Caco-2 (cell line): ENCODE results near the gene GPR142. TPM values are rescaled to one million over a fixed set of nuclear protein-coding genes. Genes with fewer than 3 reads are reported as not detected.

Experiments
- BruUV-seq: library from RNA; stranded (reverse); fragments of 400-500 nt; replicated peaks from 2 replicates; lab custom pipeline; 2021; lab: Mats Ljungman, UMichigan
- CTCF ChIA-PET: fragments of 300-600 bp; sonication (Branson Sonifier 250); formaldehyde crosslinking; loops from one replicate; lab custom pipeline; 2022; ENCODE audit warnings: antibody characterized with exemption; lab: Charles Lee
- POLR2A ChIA-PET: fragments of 300-600 bp; sonication (Branson Sonifier 250); formaldehyde crosslinking; loops from one replicate; lab custom pipeline; 2022; ENCODE audit warnings: antibody characterized with exemption; lab: Charles Lee
- DNase-seq, 2 experiments: peaks; one replicate each; pipeline versions ENCODE4 v3.0.0 to v3.0.0-alpha.2; 2020 to 2022
- H3K27me3 ChIP-seq: replicated peaks from 2 replicates; pipeline ENCODE4 v1.6.0; 2011; ENCODE audit warnings: low read length; ENCODE audit not compliant: control insufficient read depth, insufficient read depth
- H3K36me3 ChIP-seq: 2 replicates; pipeline ENCODE4 v1.5.1; 2011; ENCODE audit warnings: low read length; ENCODE audit not compliant: control insufficient read depth, insufficient read depth
- H3K4me1 ChIP-seq: fragments of 250-450 bp; sonication (Bioruptor Pico); 2 replicates; pipeline ENCODE4 v1.5.1; 2020; ENCODE audit warnings: mild to moderate bottlenecking
- H3K4me3 ChIP-seq: 2 replicates; pipeline ENCODE4 v1.5.1; 2011; ENCODE audit warnings: low read depth, mild to moderate bottlenecking, control low read depth, low read length
- H3K9me3 ChIP-seq: fragments of 250-450 bp; sonication (Bioruptor Pico); 2 replicates; pipeline ENCODE4 v1.5.1; 2020; ENCODE audit warnings: mild to moderate bottlenecking, moderate library complexity
- H3K27ac Mint-ChIP-seq: one replicate; pipeline ENCODE4 v1.8.0; 2022; ENCODE audit warnings: mixed read lengths; ENCODE audit not compliant: unreplicated experiment
- H3K27me3 Mint-ChIP-seq: one replicate; pipeline ENCODE4 v1.8.0; 2022; ENCODE audit warnings: mixed read lengths; ENCODE audit not compliant: insufficient read depth, unreplicated experiment
- H3K36me3 Mint-ChIP-seq: one replicate; pipeline ENCODE4 v1.8.0; 2022; ENCODE audit warnings: mild to moderate bottlenecking, mixed read lengths; ENCODE audit not compliant: insufficient read depth, unreplicated experiment
- H3K4me1 Mint-ChIP-seq: one replicate; pipeline ENCODE4 v1.8.0; 2022; ENCODE audit warnings: low read depth, mixed read lengths; ENCODE audit not compliant: unreplicated experiment
- H3K4me3 Mint-ChIP-seq: one replicate; pipeline ENCODE4 v1.8.0; 2022; ENCODE audit warnings: mild to moderate bottlenecking, moderate library complexity, mixed read lengths; ENCODE audit not compliant: unreplicated experiment
- H3K9me3 Mint-ChIP-seq: one replicate; pipeline ENCODE4 v1.8.0; 2022; ENCODE audit warnings: mixed read lengths; ENCODE audit not compliant: unreplicated experiment
- intact Hi-C: fragments of 100-400 bp; cut with micrococcal nuclease; formaldehyde crosslinking; loops from one replicate; pipeline ENCODE4 v1.10.0; 2022; ENCODE audit not compliant: unreplicated experiment
- total RNA-seq: library from RNA; stranded (reverse); gene quantifications from 2 replicates; pipeline ENCODE4 v1.2.3, GENCODE V29; 2022
- TF ChIP-seq, protein P1 (sequence below), 2 experiments: fragments of 200-600 bp in 1 of 2; IDR thresholded peaks; 1 replicate in 1 of 2; 2 replicates in 1 of 2; pipeline versions ENCODE4 v1.5.1 to v1.8.0; 2011 to 2022; ENCODE audit warnings: antibody characterized with exemption in 1 of 2, control low read depth in 1 of 2, inconsistent platforms in 1 of 2, low read depth in 1 of 2, low read length in 1 of 2, mild to moderate bottlenecking in 1 of 2, moderate library complexity in 1 of 2; ENCODE audit not compliant: insufficient read depth in 1 of 2, severe bottlenecking in 1 of 2, unreplicated experiment in 1 of 2

Gene GPR142
- total RNA-seq, 1 experiment from 2014 or later: not detected

GRCh38 chr17:74354123-74354522 lies 13.2 kb upstream of the GPR142 start:
- Mint-ChIP-seq H3K4me3 (no peak overlapping the region), H3K27me3 (peaks cover 17% of the 10 kb centered on the region), H3K9me3 (no peaks in the 10 kb centered on the region), H3K27ac (no peak overlapping the region), H3K36me3 (no peaks in the 10 kb centered on the region), H3K4me1 (no peaks in the 10 kb centered on the region)
- BruUV-seq: no TSS peak
- ChIA-PET POLR2A (no interaction called here), CTCF (interaction anchor here (0.6 kb wide), 1 partner anchor 91 kb away, joined by 3 read pairs; no protein-coding TSS in a partner anchor)
- no peak for DNase-seq
- TF ChIP-seq, protein P1, sequence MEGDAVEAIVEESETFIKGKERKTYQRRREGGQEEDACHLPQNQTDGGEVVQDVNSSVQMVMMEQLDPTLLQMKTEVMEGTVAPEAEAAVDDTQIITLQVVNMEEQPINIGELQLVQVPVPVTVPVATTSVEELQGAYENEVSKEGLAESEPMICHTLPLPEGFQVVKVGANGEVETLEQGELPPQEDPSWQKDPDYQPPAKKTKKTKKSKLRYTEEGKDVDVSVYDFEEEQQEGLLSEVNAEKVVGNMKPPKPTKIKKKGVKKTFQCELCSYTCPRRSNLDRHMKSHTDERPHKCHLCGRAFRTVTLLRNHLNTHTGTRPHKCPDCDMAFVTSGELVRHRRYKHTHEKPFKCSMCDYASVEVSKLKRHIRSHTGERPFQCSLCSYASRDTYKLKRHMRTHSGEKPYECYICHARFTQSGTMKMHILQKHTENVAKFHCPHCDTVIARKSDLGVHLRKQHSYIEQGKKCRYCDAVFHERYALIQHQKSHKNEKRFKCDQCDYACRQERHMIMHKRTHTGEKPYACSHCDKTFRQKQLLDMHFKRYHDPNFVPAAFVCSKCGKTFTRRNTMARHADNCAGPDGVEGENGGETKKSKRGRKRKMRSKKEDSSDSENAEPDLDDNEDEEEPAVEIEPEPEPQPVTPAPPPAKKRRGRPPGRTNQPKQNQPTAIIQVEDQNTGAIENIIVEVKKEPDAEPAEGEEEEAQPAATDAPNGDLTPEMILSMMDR (IDR thresholded peaks at IDR 0.05; ENCODE audit: insufficient read depth in 1 of 2, low read depth in 1 of 2, low read length in 1 of 2, severe bottlenecking in 1 of 2, unreplicated experiment in 1 of 2): no peak
- intact Hi-C loops: no loop called here
- no peak overlapping the region for H3K4me3 ChIP-seq
- no peaks in the 10 kb centered on the region for H3K36me3 ChIP-seq
- no peaks in the 10 kb centered on the region for H3K9me3 ChIP-seq
- H3K4me1 ChIP-seq: no peaks in the 10 kb centered on the region
- H3K27me3 ChIP-seq: no peaks in the 10 kb centered on the region

DNA sequence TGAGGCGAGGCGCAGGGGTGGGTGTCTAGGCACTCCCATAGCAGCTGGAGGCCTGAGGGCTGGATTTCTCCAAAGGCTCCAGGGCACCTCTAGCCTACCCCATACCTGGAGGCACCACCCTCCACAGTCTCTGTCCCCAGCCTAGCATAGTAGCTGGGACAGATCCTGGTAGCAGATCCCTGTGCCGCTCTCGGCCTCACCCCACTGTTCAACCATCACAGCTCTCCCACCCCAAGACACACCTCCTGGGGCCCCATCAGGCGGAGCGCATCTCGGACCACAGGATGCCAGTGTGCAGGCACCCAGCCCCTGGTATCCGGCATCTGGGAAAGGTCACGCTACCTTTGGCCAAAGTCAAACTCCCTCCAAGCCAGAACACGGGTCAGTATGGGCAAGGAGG lies 12.7 kb upstream of the GPR142 start:
- TF ChIP-seq, protein P1 (IDR thresholded peaks at IDR 0.05; ENCODE audit: insufficient read depth in 1 of 2, low read depth in 1 of 2, low read length in 1 of 2, severe bottlenecking in 1 of 2, unreplicated experiment in 1 of 2): no peak
- BruUV-seq: no TSS peak
- H3K4me3 Mint-ChIP-seq: no peak overlapping the region
- ChIA-PET POLR2A (no interaction called here), CTCF (interaction anchor here (0.6 kb wide), 2 partner anchors 91 to 395 kb away, joined by 3 to 4 read pairs; no protein-coding TSS in a partner anchor)
- H3K27me3 ChIP-seq: no peaks in the 10 kb centered on the region
- H3K36me3 ChIP-seq: no peaks in the 10 kb centered on the region
- no peaks in the 10 kb centered on the region for H3K4me1 ChIP-seq
- no peak for DNase-seq
- no peaks in the 10 kb centered on the region for H3K36me3 Mint-ChIP-seq
- intact Hi-C loops: no loop called here
- H3K4me3 ChIP-seq: no peak overlapping the region
- H3K4me1 Mint-ChIP-seq: no peaks in the 10 kb centered on the region
- H3K27me3 Mint-ChIP-seq: peaks cover 17% of the 10 kb centered on the region
- H3K9me3 ChIP-seq: no peaks in the 10 kb centered on the region
- no peak overlapping the region for H3K27ac Mint-ChIP-seq
- H3K9me3 Mint-ChIP-seq: no peaks in the 10 kb centered on the region

- TF ChIP-seq, protein P1 (IDR thresholded peaks at IDR 0.05; ENCODE audit: insufficient read depth in 1 of 2, low read depth in 1 of 2, low read length in 1 of 2, severe bottlenecking in 1 of 2, unreplicated experiment in 1 of 2): no peak
- no peak overlapping the region for H3K4me3 Mint-ChIP-seq
- Histone ChIP-seq H3K9me3 (no peaks in the 10 kb centered on the region), H3K36me3 (no peaks in the 10 kb centered on the region), H3K27me3 (no peaks in the 10 kb centered on the region), H3K4me1 (no peaks in the 10 kb centered on the region), H3K4me3 (no peak overlapping the region)
- H3K36me3 Mint-ChIP-seq: no peaks in the 10 kb centered on the region
- no peaks in the 10 kb centered on the region for H3K4me1 Mint-ChIP-seq
- H3K27ac Mint-ChIP-seq: no peak overlapping the region
- ChIA-PET POLR2A (no interaction called here), CTCF (interaction anchor here (0.6 kb wide), 1 partner anchor 394 kb away, joined by 4 read pairs; no protein-coding TSS in a partner anchor)
- intact Hi-C loops: no loop called here
- peaks cover 15% of the 10 kb centered on the region for H3K27me3 Mint-ChIP-seq
- BruUV-seq: no TSS peak
- no peaks in the 10 kb centered on the region for H3K9me3 Mint-ChIP-seq
- no peak for DNase-seq
These were observed 12.2 kb upstream of the GPR142 start for GRCh38 chr17:74355065-74355464.
